Measurements from ENCODE around the gene ANKFN1. TPM values are rescaled to one million over a fixed set of nuclear protein-coding genes. Genes with fewer than 3 reads are reported as not detected.

Gene ANKFN1
- total RNA-seq, 4 donors from 2014 or later = 0.40 TPM; not detected in 3

GRCh38 chr17:56111706-56112485, 41.4 kb upstream of the ANKFN1 start:
- DNase-seq (ENCODE audit: extremely low spot score) = no peak
- H3K4me1 ChIP-seq = no peaks in the 10 kb centered on the region

GRCh38 chr17:56113486-56113885, 39.8 kb upstream of the ANKFN1 start:
- no peak for TF ChIP-seq POLR2AphosphoS5 (IDR thresholded peaks at IDR 0.05)
- no peak for DNase-seq (ENCODE audit: extremely low spot score)

More at GRCh38 chr17:56111706-56112485, 41.4 kb upstream of the ANKFN1 start:
- intact Hi-C loops (cut with DNase I) = no loop called here
- TF ChIP-seq POLR2AphosphoS5 (IDR thresholded peaks at IDR 0.05) = no peak
- TF ChIP-seq EP300 (IDR thresholded peaks at IDR 0.05) = no peak
- TF ChIP-seq CTCF (IDR thresholded peaks at IDR 0.05) = no peak
- TF ChIP-seq POLR2A (IDR thresholded peaks at IDR 0.05; ENCODE audit: low read depth) = no peak
- 67% methylated on average over 3 of the region's 3 CpGs for WGBS
- Histone ChIP-seq H3K36me3 (no peaks in the 10 kb centered on the region), H3K27me3 (no peaks in the 10 kb centered on the region), H3K4me3 (no peak overlapping the region), H3K27ac (replicated peaks in 1 of 4) (no peak overlapping the region), H3K9me3 (no peaks in the 10 kb centered on the region)

GRCh38 chr17:56114469-56114868, 38.8 kb upstream of the ANKFN1 start:
- H3K27ac ChIP-seq (replicated peaks in 1 of 4) = no peak overlapping the region
- no peaks in the 10 kb centered on the region for H3K27me3 ChIP-seq
- H3K9me3 ChIP-seq = no peaks in the 10 kb centered on the region
- no peaks in the 10 kb centered on the region for H3K4me1 ChIP-seq
- H3K4me3 ChIP-seq = no peak overlapping the region
- 63% methylated on average over 1 of the region's 1 CpG for WGBS
- H3K36me3 ChIP-seq = no peaks in the 10 kb centered on the region
- DNase-seq (ENCODE audit: extremely low spot score) = no peak
- TF ChIP-seq POLR2AphosphoS5 (IDR thresholded peaks at IDR 0.05) (no peak), EP300 (IDR thresholded peaks at IDR 0.05) (no peak), POLR2A (IDR thresholded peaks at IDR 0.05; ENCODE audit: low read depth) (no peak), CTCF (IDR thresholded peaks at IDR 0.05) (no peak)
- intact Hi-C loops (cut with DNase I) = no loop called here

More at GRCh38 chr17:56113486-56113885, 39.8 kb upstream of the ANKFN1 start:
- Histone ChIP-seq H3K27me3 (no peaks in the 10 kb centered on the region), H3K4me3 (no peak overlapping the region), H3K4me1 (no peaks in the 10 kb centered on the region), H3K27ac (replicated peaks in 1 of 4) (no peak overlapping the region), H3K36me3 (no peaks in the 10 kb centered on the region), H3K9me3 (no peaks in the 10 kb centered on the region)
- 48% methylated on average over 2 of the region's 2 CpGs for WGBS
- intact Hi-C loops (cut with DNase I) = no loop called here

- Histone ChIP-seq H3K36me3 (no peaks in the 10 kb centered on the region), H3K27me3 (no peaks in the 10 kb centered on the region), H3K9me3 (no peaks in the 10 kb centered on the region), H3K4me3 (no peak overlapping the region), H3K4me1 (no peaks in the 10 kb centered on the region), H3K27ac (replicated peaks in 1 of 4) (no peak overlapping the region)
- intact Hi-C loops (cut with DNase I) = no loop called here
- WGBS = 56% methylated on average over 2 of the region's 2 CpGs
- TF ChIP-seq POLR2A (IDR thresholded peaks at IDR 0.05; ENCODE audit: low read depth) = no peak
- TF ChIP-seq EP300 (IDR thresholded peaks at IDR 0.05) = no peak
- DNase-seq (ENCODE audit: extremely low spot score) = no peak
Observed at GRCh38 chr17:56119191-56119590, 34.1 kb upstream of the ANKFN1 start.

GRCh38 chr17:56119936-56120335, 33.3 kb upstream of the ANKFN1 start:
- no peaks in the 10 kb centered on the region for H3K36me3 ChIP-seq
- H3K9me3 ChIP-seq = no peaks in the 10 kb centered on the region
- H3K4me1 ChIP-seq = no peaks in the 10 kb centered on the region
- TF ChIP-seq POLR2A (IDR thresholded peaks at IDR 0.05; ENCODE audit: low read depth) (no peak), CTCF (IDR thresholded peaks at IDR 0.05) (no peak), EP300 (IDR thresholded peaks at IDR 0.05) (no peak), POLR2AphosphoS5 (IDR thresholded peaks at IDR 0.05) (no peak)
- 82% methylated on average over 4 of the region's 4 CpGs for WGBS
- intact Hi-C loops (cut with DNase I) = no loop called here
- no peak overlapping the region for H3K27ac ChIP-seq (replicated peaks in 1 of 4)
- H3K27me3 ChIP-seq = no peaks in the 10 kb centered on the region
- no peak overlapping the region for H3K4me3 ChIP-seq
- DNase-seq (ENCODE audit: extremely low spot score) = no peak
